GM06990 (cell line): Measurements from ENCODE around the gene STX7.
"Not testable (repeated sequence)": the region's sequence is repeated elsewhere in the genome, so short reads cannot be mapped to it uniquely, and the experiment has no call there.

Experiments
- DNase-seq: peaks from one replicate; pipeline ENCODE4 v3.0.0-alpha.2; 2011; ENCODE audit not compliant: insufficient read length; ENCODE audit errors: extremely low read depth
- H3K27me3 ChIP-seq: replicated peaks from 2 replicates; pipeline ENCODE4 v1.6.0; 2011; ENCODE audit warnings: low read length; ENCODE audit not compliant: control insufficient read depth, insufficient read depth
- H3K36me3 ChIP-seq: 2 replicates; pipeline ENCODE4 v1.5.1; 2011; ENCODE audit warnings: low read length; ENCODE audit not compliant: control insufficient read depth, insufficient read depth
- H3K4me3 ChIP-seq: replicated peaks from 2 replicates; pipeline ENCODE4 v1.5.1; 2011; ENCODE audit warnings: low read depth, mild to moderate bottlenecking, control low read depth, low read length
- CTCF ChIP-seq: IDR thresholded peaks from 2 replicates; pipeline ENCODE4 v1.5.1; 2011; ENCODE audit warnings: low read length, control low read depth, mild to moderate bottlenecking, inconsistent platforms; ENCODE audit not compliant: insufficient read depth, poor library complexity, severe bottlenecking

The STX7 gene

GRCh38 chr6:132512638-132513632 lies at the start of gene STX7:
STX7 (minus strand) TSS chr6:132513116; CDS start chr6:132503530, 9,586 bp downstream.
- Histone ChIP-seq H3K27me3 (no peaks in the 10 kb centered on the region), H3K4me3 (peak within 1 kb of the TSS; percentile 84), H3K36me3 (peaks cover 3% of the 10 kb centered on the region)
- peak; percentile 89 for DNase-seq
- TF ChIP-seq CTCF, result no peak

GRCh38 chr6:132560087-132560486 lies 47.2 kb upstream of the STX7 start:
- H3K4me3 ChIP-seq, DNase-seq, H3K36me3 ChIP-seq, H3K27me3 ChIP-seq: not testable (repeated sequence)

GRCh38 chr6:132552372-132552771 lies 39.5 kb upstream of the STX7 start, which contains the start of gene TAAR8:
TAAR8 (plus strand) TSS chr6:132552672; CDS start chr6:132552693, 21 bp downstream.
- Histone ChIP-seq H3K4me3 (no peak within 1 kb of the TSS), H3K36me3 (no peaks in the 10 kb centered on the region), H3K27me3 (no peaks in the 10 kb centered on the region; the same call in none of the 2 replicates)
- TF ChIP-seq CTCF, result no peak
- no peak for DNase-seq

GRCh38 chr6:132551214-132551613 lies 38.3 kb upstream of the STX7 start:
- no peak overlapping the region for H3K4me3 ChIP-seq
- no peaks in the 10 kb centered on the region; the same call in none of the 2 replicates for H3K27me3 ChIP-seq
- no peaks in the 10 kb centered on the region for H3K36me3 ChIP-seq
- TF ChIP-seq CTCF, result no peak
- no peak for DNase-seq

- Histone ChIP-seq H3K27me3 (no peaks in the 10 kb centered on the region; the same call in none of the 2 replicates), H3K36me3 (no peaks in the 10 kb centered on the region), H3K4me3 (no peak overlapping the region)
- no peak for TF ChIP-seq CTCF
- DNase-seq, result no peak
Measured at GRCh38 chr6:132548746-132549463, 36.0 kb upstream of the STX7 start.

- Histone ChIP-seq H3K4me3 (no peak overlapping the region), H3K27me3 (no peaks in the 10 kb centered on the region), H3K36me3 (no peaks in the 10 kb centered on the region)
- TF ChIP-seq CTCF, result no peak
- DNase-seq, result no peak
Measured at GRCh38 chr6:132544826-132545225, 31.9 kb upstream of the STX7 start.
